Adipose tissue (tissue), 3 donors: ENCODE results near the gene ARRDC1. TPM values are rescaled to one million over a fixed set of nuclear protein-coding genes. Genes with fewer than 3 reads are reported as not detected.
A peak's percentile ranks its signal among the peaks of the same experiment; 100 is the strongest.

Experiments
- H3K27ac ChIP-seq: one replicate; pipeline ENCODE4 v1.5.1; 2013; ENCODE audit warnings: low read depth, low read length
- whole genome bisulfite sequencing, 3 donors: extraction: QIAGEN DNeasy Blood & Tissue Kit; methylation state at CpG; one replicate each; pipeline ENCODE4 v1.1.7; 2013; 5-methylcytosine and 5-hydroxymethylcytosine counted together
- polyA plus RNA-seq, 3 donors: library from polyadenylated mRNA; stranded (reverse); fragments of 200-250 nt; gene quantifications; one replicate each; pipeline ENCODE4 v1.2.3, GENCODE V29; 2013
- donor health status: healthy with polysubstance abuse.
- donor health status: Bipolar disorder and iron deficiency.
- donor health status: healthy.

Gene ARRDC1
- polyA plus RNA-seq, 3 donors: 37.1 to 87.6 (median 39.7) TPM

DNA sequence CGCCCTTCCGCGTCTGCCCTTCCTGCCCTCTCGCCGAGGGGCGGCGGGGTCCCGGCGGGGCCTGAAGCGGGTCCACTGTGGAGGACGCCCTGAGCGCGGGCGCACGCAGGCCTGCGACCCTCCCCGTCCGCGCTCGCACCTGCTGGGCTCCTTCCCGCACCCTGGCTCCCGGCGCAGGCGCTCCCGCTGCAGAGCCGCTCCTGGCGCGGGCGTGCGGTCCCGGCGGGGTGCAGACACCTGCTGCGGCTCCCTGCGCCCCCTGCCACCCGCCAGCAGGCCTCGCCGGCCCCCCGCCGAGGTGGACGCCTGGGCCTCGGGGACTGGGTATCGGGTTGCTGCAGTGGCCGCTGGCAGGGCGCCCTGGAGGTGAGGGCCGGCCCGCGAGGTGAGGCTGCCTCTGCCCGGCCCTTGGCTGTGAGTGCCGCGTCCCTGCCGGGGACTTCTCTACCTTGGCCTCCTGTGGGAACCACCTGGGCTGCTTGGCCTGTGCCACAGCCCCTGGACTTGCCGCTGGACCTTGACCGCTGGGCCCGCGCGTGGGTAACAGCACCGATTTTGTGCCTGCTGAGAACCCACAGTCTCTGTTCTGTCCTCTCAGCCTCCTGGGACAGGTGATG, 627 bp downstream of the ARRDC1 start:
- H3K27ac ChIP-seq: no peak overlapping the region
- WGBS, 3 donors: 2 to 5% (median 4%) methylated on average over 25 to 57 of the region's 57 CpGs

- WGBS, 3 donors: 18 to 38% (median 28%) methylated on average over 12 to 13 of the region's 13 CpGs
- H3K27ac ChIP-seq: no peak overlapping the region
Observed at GRCh38 chr9:137606734-137607138, 1.2 kb downstream of the ARRDC1 start.

- 27 to 48% (median 44%) methylated on average over 17 of the region's 17 CpGs for WGBS, 3 donors
- no peak overlapping the region for H3K27ac ChIP-seq
Observed at GRCh38 chr9:137607141-137607857, 1.8 kb downstream of the ARRDC1 start.

GRCh38 chr9:137610944-137611343, 5.5 kb downstream of the ARRDC1 start:
- 71 to 89% (median 75%) methylated on average over 6 of the region's 6 CpGs for WGBS, 3 donors
- H3K27ac ChIP-seq: no peak overlapping the region

DNA sequence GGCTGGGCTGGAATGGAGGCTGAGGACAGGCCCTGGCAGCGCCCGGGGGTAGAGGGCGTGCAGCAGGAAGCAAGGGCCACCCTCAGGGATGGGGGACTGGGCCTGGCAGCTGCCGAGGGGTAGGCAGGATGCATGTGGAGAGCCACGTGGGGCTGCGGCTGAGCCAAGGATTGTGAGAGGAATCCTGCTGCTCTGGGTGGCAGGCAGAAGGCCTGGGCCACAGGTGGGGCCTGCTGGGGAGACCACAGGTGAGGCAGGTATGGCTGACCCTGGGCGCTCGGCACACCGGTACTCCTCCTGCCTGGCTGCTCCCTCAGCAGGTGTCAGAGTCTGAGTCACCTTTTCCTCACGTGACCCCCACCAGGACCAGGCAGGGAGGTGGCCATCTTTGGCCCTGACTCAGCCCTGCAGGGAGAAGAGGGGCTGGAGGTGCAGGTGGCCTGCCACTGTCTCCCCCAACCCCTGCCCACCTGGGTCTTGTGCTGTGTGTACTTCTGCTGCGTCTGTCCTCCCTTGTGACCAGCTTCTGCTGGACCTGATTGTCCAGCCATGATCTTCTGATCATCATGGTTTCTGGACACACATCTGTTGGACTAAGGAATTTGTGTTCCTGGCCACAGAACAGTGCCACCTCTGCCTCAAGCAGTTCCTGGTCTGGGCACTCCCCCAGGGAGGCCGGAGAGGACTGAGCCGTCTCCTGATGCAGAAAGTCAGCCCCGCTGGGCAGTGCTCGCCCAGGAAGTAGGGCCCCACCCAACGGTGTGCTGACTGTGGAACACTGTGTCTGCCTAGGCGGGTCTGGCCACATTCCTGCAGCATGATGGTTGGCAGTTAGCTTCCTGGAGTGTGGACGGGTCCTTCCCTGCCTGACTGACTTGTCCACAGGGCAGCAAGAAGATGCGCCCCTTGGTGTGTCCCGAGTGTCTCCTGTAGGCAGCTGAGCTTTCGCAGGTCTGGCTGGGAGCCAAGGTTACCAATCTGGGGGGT, 6.4 kb downstream of the ARRDC1 start:
- H3K27ac ChIP-seq: no peak overlapping the region
- 30 to 44% (median 40%) methylated on average over 19 to 21 of the region's 21 CpGs for WGBS, 3 donors

- 66 to 70% (median 68%) methylated on average over 8 of the region's 8 CpGs for WGBS, 3 donors
- H3K27ac ChIP-seq: no peak overlapping the region
Observed at GRCh38 chr9:137612741-137613142, 7.3 kb downstream of the ARRDC1 start.

DNA sequence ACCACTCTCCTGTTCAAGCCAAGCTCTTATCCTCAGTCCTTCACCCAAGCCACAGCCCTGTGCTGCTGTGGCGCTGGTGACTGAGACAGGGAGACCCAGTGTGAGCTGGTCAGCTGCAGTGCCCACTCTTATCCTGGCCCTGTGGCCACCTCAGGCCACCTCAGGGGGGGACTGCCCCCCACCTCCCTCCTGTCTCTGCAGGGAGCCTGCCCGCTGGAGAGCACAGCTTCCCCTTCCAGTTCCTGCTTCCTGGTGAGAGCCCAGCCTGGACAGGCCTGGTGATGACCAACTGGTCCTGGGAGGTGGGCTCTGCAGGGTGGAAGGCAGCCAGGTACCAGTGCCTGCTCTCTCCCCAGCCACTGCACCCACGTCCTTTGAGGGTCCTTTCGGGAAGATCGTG, 7.8 kb downstream of the ARRDC1 start:
- H3K27ac ChIP-seq: no peak overlapping the region
- 72 to 90% (median 84%) methylated on average over 5 of the region's 5 CpGs for WGBS, 3 donors

- no peak overlapping the region for H3K27ac ChIP-seq
- 93 to 94% (median 93%) methylated on average over 27 of the region's 27 CpGs for WGBS, 3 donors
Observed at GRCh38 chr9:137613738-137614523, 8.4 kb downstream of the ARRDC1 start.

- no peak overlapping the region for H3K27ac ChIP-seq
- WGBS, 3 donors: 83 to 96% (median 93%) methylated on average over 24 to 25 of the region's 25 CpGs
Observed at GRCh38 chr9:137614631-137615386, 9.3 kb downstream of the ARRDC1 start.

GRCh38 chr9:137615387-137615871, 9.9 kb downstream of the ARRDC1 start:
- no peak overlapping the region for H3K27ac ChIP-seq
- WGBS, 3 donors: 50 to 94% (median 91%) methylated on average over 18 to 19 of the region's 19 CpGs

DNA sequence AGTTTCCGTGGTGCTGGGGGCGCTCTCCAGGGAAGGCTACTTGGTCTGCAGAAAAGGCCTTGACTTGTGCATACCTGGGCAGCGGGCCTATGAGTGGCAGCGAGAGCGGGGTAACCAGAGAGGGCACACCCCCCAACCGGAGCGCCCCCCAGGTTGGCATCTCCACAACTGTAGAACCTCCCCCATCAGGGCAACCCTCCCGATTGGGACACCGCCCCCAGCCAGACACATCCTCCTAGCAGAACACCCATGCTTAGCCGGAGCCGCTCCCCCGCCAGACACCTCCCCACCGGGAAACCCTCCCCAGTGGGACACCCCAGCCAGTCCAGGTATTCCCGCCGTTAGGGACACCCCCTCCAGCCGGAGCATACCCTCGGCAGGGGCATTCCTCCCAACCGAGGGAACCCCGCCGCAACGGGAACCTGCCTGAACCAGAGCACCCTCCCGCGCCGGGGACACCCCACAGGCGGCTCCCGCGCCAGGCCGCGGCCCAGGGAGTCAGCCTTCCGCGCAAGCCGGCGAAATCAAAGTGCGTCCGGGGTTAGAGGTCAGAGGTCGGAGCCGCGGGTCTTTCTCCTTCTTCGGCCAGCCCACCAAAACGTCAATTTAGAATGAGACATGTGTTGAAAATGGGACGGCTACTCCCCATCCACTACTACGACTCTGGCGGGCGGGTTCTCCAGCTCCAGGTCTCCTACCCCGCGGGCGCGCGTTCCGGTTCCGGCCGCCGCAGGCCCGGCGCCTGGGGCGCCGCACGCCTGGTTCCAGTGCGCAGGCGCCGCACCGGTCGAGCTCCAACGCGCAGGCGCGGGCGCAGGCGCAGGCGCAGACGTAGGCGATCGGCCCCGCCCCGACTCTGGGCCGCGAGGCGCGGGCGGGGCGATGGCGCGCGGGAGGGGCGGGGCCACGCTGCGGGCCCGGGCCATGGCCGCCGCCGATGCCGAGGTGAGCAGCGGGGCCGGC, 12.9 kb downstream of the ARRDC1 start, which contains the start of gene EHMT1:
TSS of gene EHMT1 (plus strand) at position 901 of the 963 bp plus-strand sequence. CDS start at position 925, 24 bp downstream.
- H3K27ac ChIP-seq: peak within 1 kb of the TSS; percentile 13
- WGBS, 3 donors: 0 to 1% (median 1%) methylated on average over 80 to 85 of the region's 94 CpGs

DNA sequence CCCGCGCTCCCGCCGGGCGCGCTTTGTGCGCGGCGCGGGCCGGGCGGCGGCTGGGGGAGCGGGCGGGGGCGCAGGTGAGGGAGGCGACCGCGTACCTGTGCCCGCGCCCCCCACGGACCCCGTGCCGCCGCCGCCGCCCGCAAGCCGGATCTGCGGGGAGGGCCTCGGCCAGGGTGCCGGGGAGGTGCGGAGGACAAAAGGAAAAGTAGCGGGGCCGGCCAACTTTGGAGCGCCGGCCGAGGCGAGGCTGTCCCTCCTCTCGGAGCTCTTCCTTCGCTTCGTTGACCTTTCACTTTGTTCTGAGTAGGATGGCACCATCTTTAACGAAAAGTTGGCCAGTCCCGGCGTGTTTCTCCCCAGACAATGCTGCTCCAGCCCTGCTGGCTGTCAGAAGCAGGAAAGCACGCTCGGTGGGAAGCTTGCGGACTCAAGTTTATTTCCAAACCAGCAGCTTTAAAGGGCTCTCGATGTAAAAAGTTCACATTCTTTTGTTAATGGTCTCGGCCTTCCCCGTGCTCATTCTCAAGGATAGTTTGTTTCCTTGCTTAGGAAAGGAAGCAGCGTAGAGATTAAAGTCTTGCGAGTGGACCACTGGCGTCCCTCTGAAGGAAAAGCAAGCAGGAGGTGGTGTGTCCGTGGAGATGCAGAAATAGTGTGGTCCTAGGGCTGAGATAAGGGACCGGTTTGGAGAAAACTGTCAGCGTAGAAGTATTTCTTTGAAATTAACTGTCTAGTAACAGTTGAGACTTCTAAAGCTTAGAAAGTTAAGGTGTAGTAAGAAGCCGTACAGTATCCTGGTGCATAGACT, 14.0 kb downstream of the ARRDC1 start:
- no peak overlapping the region for H3K27ac ChIP-seq
- WGBS, 3 donors: 0 to 1% (median 0%) methylated on average over 41 to 51 of the region's 58 CpGs

- H3K27ac ChIP-seq: no peak overlapping the region
- WGBS, 3 donors: 49 to 56% (median 50%) methylated on average over 4 of the region's 4 CpGs
Observed at GRCh38 chr9:137620048-137620405, 14.5 kb downstream of the ARRDC1 start.

DNA sequence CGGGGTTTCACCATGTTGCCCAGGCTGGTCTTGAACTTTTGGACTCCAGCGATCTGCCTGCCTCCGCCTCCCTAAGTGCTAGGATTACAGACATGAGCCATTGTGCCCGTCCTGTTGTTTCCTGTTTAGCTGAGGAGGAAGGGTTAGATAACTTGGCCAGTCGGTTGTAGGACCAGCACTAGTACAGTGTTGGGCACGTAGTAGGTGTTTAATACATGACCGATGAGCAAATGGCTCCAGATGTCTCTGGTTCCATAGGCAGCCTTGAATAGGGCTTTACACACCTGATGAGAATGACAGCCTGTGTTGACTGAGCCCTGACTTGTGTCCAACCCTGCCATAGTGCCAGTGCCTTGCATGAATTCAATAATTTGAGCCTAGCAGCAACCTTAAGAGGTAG, 15.1 kb downstream of the ARRDC1 start:
- no peak overlapping the region for H3K27ac ChIP-seq
- 61 to 71% (median 69%) methylated on average over 7 of the region's 7 CpGs for WGBS, 3 donors

DNA sequence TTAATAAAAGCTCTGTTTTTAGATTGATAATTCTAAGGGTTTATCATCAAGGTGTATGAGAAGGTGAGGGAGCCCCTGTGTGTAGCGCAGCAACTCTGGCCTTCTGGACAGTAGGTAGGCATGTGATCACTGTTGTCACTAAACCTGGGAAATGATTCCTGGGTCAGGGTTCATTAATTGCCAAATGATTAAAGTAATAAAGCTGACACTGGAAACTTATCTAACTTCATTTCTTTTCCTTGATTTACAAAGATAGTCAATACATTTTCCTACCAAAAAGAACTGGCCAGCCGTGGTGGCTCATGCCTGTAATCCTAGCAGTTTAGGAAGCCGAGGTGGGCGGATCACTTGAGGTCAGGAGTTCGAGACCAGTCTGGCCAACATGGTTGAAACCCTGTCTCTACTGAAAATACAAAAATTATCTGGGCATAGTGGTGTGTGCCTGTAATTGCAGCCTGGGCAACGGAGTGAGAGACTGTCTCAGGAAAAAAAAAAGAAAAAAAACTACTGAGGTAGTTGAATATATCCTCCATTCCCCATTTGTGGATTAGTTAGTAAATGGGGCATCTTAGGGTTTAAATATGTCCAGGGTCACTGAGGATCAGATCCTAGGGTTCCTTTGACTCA, 15.8 kb downstream of the ARRDC1 start:
- 55 to 62% (median 60%) methylated on average over 6 of the region's 6 CpGs for WGBS, 3 donors
- no peak overlapping the region for H3K27ac ChIP-seq
